ENCODE results near the gene DDX3X. TPM values are rescaled to one million over a fixed set of nuclear protein-coding genes. Genes with fewer than 3 reads are reported as not detected.
"Not testable (repeated sequence)": the region's sequence is repeated elsewhere in the genome, so short reads cannot be mapped to it uniquely, and the experiment has no call there.

DDX3X gene
- polyA plus RNA-seq, 3 donors: 165 to 280 (median 200) TPM

- intact Hi-C loops (cut with micrococcal nuclease): no loop called here
- Mint-ChIP-seq H3K27me3 (ENCODE audit: low read depth in 3 of 3) (peaks cover 0 to 12% (median 1%) of the 10 kb centered on the region in 3 donors), H3K9me3 (peaks cover 0 to 4% (median 0%) of the 10 kb centered on the region in 7 donors), H3K4me1 (no peaks in the 10 kb centered on the region), H3K27ac (no peak overlapping the region), H3K36me3 (no peaks in the 10 kb centered on the region), H3K4me3 (no peak overlapping the region)
- Histone ChIP-seq H3K4me2 (replicated peaks; ENCODE audit: extremely low read depth, low read length, poor library complexity, severe bottlenecking) (no peak overlapping the region), H3K9me3 (replicated peaks in 1 of 2; ENCODE audit: control insufficient read depth in 1 of 2, insufficient read depth in 1 of 2, low read length in 2 of 2) (no peaks in the 10 kb centered on the region), H3K4me3 (replicated peaks in 1 of 3; ENCODE audit: low read depth in 2 of 3, low read length in 3 of 3) (no peak overlapping the region), H3K27me3 (ENCODE audit: control insufficient read depth in 2 of 2, insufficient read depth in 2 of 2, low read length in 2 of 2) (no peaks in the 10 kb centered on the region), H4K20me1 (ENCODE audit: insufficient read depth, low read length) (no peaks in the 10 kb centered on the region), H3K4me1 (ENCODE audit: control insufficient read depth in 1 of 2, insufficient read depth in 2 of 2, low read length in 2 of 2) (no peaks in the 10 kb centered on the region), H3K27ac (ENCODE audit: low read depth in 1 of 2, low read length in 2 of 2) (no peak overlapping the region), H2AFZ (ENCODE audit: insufficient read depth, low read depth, low read length, poor library complexity, severe bottlenecking) (no peak overlapping the region), H3K9ac (ENCODE audit: insufficient read depth, low read length, poor library complexity, severe bottlenecking) (no peak overlapping the region), H3K36me3 (replicated peaks in 1 of 2; ENCODE audit: control insufficient read depth in 1 of 2, insufficient read depth in 2 of 2, low read length in 2 of 2) (no peaks in the 10 kb centered on the region), H3K79me2 (ENCODE audit: insufficient read depth, low read length) (no peaks in the 10 kb centered on the region)
- no peak for DNase-seq
- TF ChIP-seq, protein P1, sequence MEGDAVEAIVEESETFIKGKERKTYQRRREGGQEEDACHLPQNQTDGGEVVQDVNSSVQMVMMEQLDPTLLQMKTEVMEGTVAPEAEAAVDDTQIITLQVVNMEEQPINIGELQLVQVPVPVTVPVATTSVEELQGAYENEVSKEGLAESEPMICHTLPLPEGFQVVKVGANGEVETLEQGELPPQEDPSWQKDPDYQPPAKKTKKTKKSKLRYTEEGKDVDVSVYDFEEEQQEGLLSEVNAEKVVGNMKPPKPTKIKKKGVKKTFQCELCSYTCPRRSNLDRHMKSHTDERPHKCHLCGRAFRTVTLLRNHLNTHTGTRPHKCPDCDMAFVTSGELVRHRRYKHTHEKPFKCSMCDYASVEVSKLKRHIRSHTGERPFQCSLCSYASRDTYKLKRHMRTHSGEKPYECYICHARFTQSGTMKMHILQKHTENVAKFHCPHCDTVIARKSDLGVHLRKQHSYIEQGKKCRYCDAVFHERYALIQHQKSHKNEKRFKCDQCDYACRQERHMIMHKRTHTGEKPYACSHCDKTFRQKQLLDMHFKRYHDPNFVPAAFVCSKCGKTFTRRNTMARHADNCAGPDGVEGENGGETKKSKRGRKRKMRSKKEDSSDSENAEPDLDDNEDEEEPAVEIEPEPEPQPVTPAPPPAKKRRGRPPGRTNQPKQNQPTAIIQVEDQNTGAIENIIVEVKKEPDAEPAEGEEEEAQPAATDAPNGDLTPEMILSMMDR (IDR thresholded peaks at IDR 0.05): no peak
- WGBS (ENCODE audit: insufficient coverage): no CpG with 5 or more reads among the region's 3 CpGs
Measured at GRCh38 chrX:41397219-41397618, 63.3 kb downstream of the DDX3X start.

GRCh38 chrX:41397768-41398167 is 63.8 kb downstream of the DDX3X start:
- no peak overlapping the region for H3K27ac Mint-ChIP-seq
- TF ChIP-seq, protein P1 (IDR thresholded peaks at IDR 0.05): no peak
- no peak for DNase-seq
- no peaks in the 10 kb centered on the region for H3K36me3 ChIP-seq (replicated peaks in 1 of 2; ENCODE audit: control insufficient read depth in 1 of 2, insufficient read depth in 2 of 2, low read length in 2 of 2)
- H3K9me3 Mint-ChIP-seq: peaks cover 0 to 5% (median 0%) of the 10 kb centered on the region in 7 donors
- intact Hi-C loops (cut with micrococcal nuclease): no loop called here
- no peak overlapping the region for H3K4me3 Mint-ChIP-seq
- H4K20me1 ChIP-seq (ENCODE audit: insufficient read depth, low read length): no peaks in the 10 kb centered on the region
- H3K9ac ChIP-seq (ENCODE audit: insufficient read depth, low read length, poor library complexity, severe bottlenecking): no peak overlapping the region
- no CpG with 5 or more reads among the region's 2 CpGs for WGBS (ENCODE audit: insufficient coverage)
- H3K27me3 Mint-ChIP-seq (ENCODE audit: low read depth in 3 of 3): peaks cover 0 to 10% (median 1%) of the 10 kb centered on the region in 3 donors
- no peaks in the 10 kb centered on the region for H3K36me3 Mint-ChIP-seq
- no peak overlapping the region for H3K4me3 ChIP-seq (replicated peaks in 1 of 3; ENCODE audit: low read depth in 2 of 3, low read length in 3 of 3)
- no peaks in the 10 kb centered on the region for H3K79me2 ChIP-seq (ENCODE audit: insufficient read depth, low read length)
- no peaks in the 10 kb centered on the region for H3K9me3 ChIP-seq (replicated peaks in 1 of 2; ENCODE audit: control insufficient read depth in 1 of 2, insufficient read depth in 1 of 2, low read length in 2 of 2)
- no peaks in the 10 kb centered on the region for H3K4me1 ChIP-seq (ENCODE audit: control insufficient read depth in 1 of 2, insufficient read depth in 2 of 2, low read length in 2 of 2)
- no peak overlapping the region for H2AFZ ChIP-seq (ENCODE audit: insufficient read depth, low read depth, low read length, poor library complexity, severe bottlenecking)
- no peak overlapping the region for H3K27ac ChIP-seq (ENCODE audit: low read depth in 1 of 2, low read length in 2 of 2)
- H3K4me2 ChIP-seq (replicated peaks; ENCODE audit: extremely low read depth, low read length, poor library complexity, severe bottlenecking): no peak overlapping the region
- H3K4me1 Mint-ChIP-seq: no peaks in the 10 kb centered on the region
- H3K27me3 ChIP-seq (ENCODE audit: control insufficient read depth in 2 of 2, insufficient read depth in 2 of 2, low read length in 2 of 2): no peaks in the 10 kb centered on the region

GRCh38 chrX:41402556-41402955 is 68.6 kb downstream of the DDX3X start:
- H3K36me3 Mint-ChIP-seq; intact Hi-C loops (cut with micrococcal nuclease); DNase-seq; H3K36me3 ChIP-seq (replicated peaks in 1 of 2; ENCODE audit: control insufficient read depth in 1 of 2, insufficient read depth in 2 of 2, low read length in 2 of 2); H3K27ac Mint-ChIP-seq; H3K4me3 ChIP-seq (replicated peaks in 1 of 3; ENCODE audit: low read depth in 2 of 3, low read length in 3 of 3); H3K9me3 ChIP-seq (replicated peaks in 1 of 2; ENCODE audit: control insufficient read depth in 1 of 2, insufficient read depth in 1 of 2, low read length in 2 of 2); H3K4me1 ChIP-seq (ENCODE audit: control insufficient read depth in 1 of 2, insufficient read depth in 2 of 2, low read length in 2 of 2); H3K4me1 Mint-ChIP-seq; H3K4me2 ChIP-seq (replicated peaks; ENCODE audit: extremely low read depth, low read length, poor library complexity, severe bottlenecking); H3K27ac ChIP-seq (ENCODE audit: low read depth in 1 of 2, low read length in 2 of 2); H3K79me2 ChIP-seq (ENCODE audit: insufficient read depth, low read length); H4K20me1 ChIP-seq (ENCODE audit: insufficient read depth, low read length); H3K9ac ChIP-seq (ENCODE audit: insufficient read depth, low read length, poor library complexity, severe bottlenecking); H2AFZ ChIP-seq (ENCODE audit: insufficient read depth, low read depth, low read length, poor library complexity, severe bottlenecking); H3K27me3 ChIP-seq (ENCODE audit: control insufficient read depth in 2 of 2, insufficient read depth in 2 of 2, low read length in 2 of 2); H3K4me3 Mint-ChIP-seq; H3K9me3 Mint-ChIP-seq: not testable (repeated sequence)
- H3K27me3 Mint-ChIP-seq (ENCODE audit: low read depth in 3 of 3): peaks cover 0 to 21% (median 1%) of the 10 kb centered on the region in 3 donors
- WGBS (ENCODE audit: insufficient coverage): no CpG with 5 or more reads among the region's 2 CpGs
